ENCODE results near the gene RHOBTB1. TPM values are rescaled to one million over a fixed set of nuclear protein-coding genes. Genes with fewer than 3 reads are reported as not detected.

Gene RHOBTB1, protein sequence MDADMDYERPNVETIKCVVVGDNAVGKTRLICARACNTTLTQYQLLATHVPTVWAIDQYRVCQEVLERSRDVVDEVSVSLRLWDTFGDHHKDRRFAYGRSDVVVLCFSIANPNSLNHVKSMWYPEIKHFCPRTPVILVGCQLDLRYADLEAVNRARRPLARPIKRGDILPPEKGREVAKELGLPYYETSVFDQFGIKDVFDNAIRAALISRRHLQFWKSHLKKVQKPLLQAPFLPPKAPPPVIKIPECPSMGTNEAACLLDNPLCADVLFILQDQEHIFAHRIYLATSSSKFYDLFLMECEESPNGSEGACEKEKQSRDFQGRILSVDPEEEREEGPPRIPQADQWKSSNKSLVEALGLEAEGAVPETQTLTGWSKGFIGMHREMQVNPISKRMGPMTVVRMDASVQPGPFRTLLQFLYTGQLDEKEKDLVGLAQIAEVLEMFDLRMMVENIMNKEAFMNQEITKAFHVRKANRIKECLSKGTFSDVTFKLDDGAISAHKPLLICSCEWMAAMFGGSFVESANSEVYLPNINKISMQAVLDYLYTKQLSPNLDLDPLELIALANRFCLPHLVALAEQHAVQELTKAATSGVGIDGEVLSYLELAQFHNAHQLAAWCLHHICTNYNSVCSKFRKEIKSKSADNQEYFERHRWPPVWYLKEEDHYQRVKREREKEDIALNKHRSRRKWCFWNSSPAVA
- 9.2 and 20.5 TPM in 2 replicates for total RNA-seq

DNA sequence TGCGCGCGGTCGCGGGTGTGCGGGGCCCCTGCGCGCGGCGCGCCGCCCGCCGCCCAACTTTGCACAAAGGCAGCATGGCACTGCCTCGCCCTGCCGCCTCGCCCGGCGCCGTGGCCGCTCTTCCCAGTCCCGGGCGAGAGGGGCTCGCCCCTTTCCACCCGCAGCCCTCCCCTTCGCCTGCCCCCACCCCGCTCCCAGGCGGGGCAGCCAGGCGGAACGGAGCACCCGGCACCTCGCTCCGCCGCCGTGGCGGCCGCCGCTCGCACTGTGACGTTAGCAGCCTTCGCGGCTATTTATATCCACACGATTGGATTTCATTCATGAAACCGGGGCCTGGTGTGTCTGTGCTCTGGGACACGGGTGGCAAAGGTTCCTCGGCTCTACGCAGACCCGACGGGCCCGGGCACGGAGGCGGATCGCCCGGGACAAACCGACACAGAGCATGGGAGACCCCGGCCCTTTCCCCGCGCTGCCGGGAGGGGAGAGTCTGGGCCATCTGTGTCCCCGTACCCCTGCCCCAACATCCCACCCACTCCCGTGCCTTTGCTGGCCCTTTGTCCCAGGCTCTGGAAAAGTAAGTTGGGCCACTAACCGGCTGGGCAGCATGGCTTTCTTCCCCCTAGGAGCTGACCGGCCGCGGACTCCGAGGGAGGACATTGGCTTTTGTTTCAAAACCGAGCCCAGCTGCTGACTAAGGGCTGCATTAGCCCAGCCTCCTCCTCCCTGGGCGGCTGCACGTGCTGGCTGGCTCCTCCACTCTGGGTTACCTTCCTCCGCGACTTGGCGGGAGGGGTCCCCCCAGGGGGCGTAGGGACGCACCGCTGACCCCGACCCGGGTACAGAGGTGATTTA is at the start of gene RHOBTB1:
RHOBTB1 (minus strand) TSS at position 128 of the 852 bp plus-strand sequence. CDS start 32,643 bp downstream, outside the sequence.

Other genes starting within 250 kb of the RHOBTB1 start
- gene CDK1, start 165.7 kb downstream of the RHOBTB1 start, total RNA-seq = 5.2 and 5.7 TPM in 2 replicates